Activated T-cell treated with anti-CD3 and anti-CD28 coated beads, Interleukin-2, amount 50 U/mL, for 24 hours (primary cell): ENCODE data around the gene IL20.

Experiments used
- DNase-seq: peaks from one replicate; pipeline ENCODE4 v3.0.0-alpha.2; 2020
- H3K27ac Mint-ChIP-seq: 2 replicates; pipeline ENCODE4 v1.8.0; 2020; ENCODE audit warnings: mild to moderate bottlenecking, mixed read lengths
- H3K27me3 Mint-ChIP-seq: 2 replicates; pipeline ENCODE4 v1.8.0; 2020; ENCODE audit warnings: mixed read lengths
- H3K36me3 Mint-ChIP-seq: 2 replicates; pipeline ENCODE4 v1.8.0; 2020; ENCODE audit warnings: low read depth, mixed read lengths
- H3K4me1 Mint-ChIP-seq: 2 replicates; pipeline ENCODE4 v1.8.0; 2020; ENCODE audit warnings: low read depth, mixed read lengths
- H3K4me3 Mint-ChIP-seq: 2 replicates; pipeline ENCODE4 v1.8.0; 2020; ENCODE audit warnings: mild to moderate bottlenecking, moderate library complexity, mixed read lengths
- H3K9me3 Mint-ChIP-seq: 2 replicates; pipeline ENCODE4 v1.8.0; 2020; ENCODE audit warnings: mixed read lengths

IL20 gene

DNA sequence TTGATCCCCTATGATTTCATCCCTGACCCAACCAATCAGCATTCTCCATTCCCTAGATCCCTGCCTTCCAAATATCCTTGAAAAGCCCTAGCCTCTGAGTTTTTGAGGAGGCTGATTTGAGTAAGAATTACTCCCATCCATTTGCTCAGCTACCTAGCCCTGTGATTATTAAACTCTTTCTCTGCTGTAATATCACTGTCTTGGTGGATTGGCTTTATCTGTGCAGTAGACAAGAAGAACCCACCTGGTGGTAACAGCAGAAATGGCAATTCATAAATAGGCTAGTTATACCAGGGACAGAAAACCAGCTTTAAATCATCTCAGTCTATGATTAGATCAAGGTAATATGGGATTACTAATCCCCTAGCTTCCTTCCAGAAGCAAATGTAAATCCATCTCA is 13.0 kb downstream of the IL20 start:
- Mint-ChIP-seq H3K4me1 (peaks cover 17% of the 10 kb centered on the region), H3K27ac (no peak overlapping the region), H3K9me3 (peaks cover 24% of the 10 kb centered on the region), H3K27me3 (no peaks in the 10 kb centered on the region), H3K36me3 (peaks cover 4% of the 10 kb centered on the region), H3K4me3 (no peak overlapping the region)
- DNase-seq: no peak

DNA sequence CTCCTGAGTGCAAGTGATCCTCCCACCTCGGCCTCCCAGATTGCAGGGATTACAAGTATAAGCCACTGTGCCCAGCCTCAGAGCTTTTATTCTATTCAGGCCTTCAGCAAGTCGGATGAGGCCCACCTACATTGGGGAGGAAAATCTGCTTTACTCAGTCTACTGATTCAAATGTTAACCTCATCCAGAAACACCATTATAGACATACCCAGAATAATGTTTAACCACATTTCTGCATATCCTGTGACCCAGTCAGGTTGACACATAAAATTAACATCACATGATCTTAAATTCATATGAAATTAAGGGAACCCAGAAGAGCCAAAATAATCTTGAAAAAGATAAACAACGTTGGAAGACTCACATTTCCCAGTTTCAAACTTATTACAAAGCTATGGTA is 14.9 kb downstream of the IL20 start:
- Mint-ChIP-seq H3K27ac (peak overlapping the region; percentile 36), H3K36me3 (peaks cover 3% of the 10 kb centered on the region), H3K27me3 (no peaks in the 10 kb centered on the region), H3K4me1 (peaks cover 17% of the 10 kb centered on the region), H3K4me3 (no peak overlapping the region), H3K9me3 (peaks cover 24% of the 10 kb centered on the region)
- no peak for DNase-seq

DNA sequence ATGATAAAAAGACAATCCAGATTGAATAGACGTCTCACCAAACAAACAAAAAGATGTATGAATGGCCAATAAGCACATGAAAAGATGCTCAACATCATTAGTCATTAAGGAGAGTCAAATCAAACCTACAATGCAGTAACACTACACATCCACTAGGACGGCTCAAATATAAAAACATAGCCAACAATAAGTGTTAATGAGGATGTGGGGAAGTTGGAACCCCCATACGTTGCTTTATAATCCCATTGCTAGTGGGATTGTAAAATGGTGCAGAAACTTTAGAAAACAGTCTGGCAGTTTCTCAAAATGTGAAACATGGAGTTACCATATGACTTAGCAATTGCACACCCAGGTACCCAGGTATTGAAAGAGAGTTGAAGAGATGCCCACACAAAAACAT is 17.1 kb downstream of the IL20 start:
- H3K27ac Mint-ChIP-seq: no peak overlapping the region
- no peak for DNase-seq
- H3K36me3 Mint-ChIP-seq: peaks cover 3% of the 10 kb centered on the region
- H3K9me3 Mint-ChIP-seq: peaks cover 17% of the 10 kb centered on the region
- peaks cover 17% of the 10 kb centered on the region for H3K4me1 Mint-ChIP-seq
- H3K27me3 Mint-ChIP-seq: no peaks in the 10 kb centered on the region
- no peak overlapping the region for H3K4me3 Mint-ChIP-seq

DNA sequence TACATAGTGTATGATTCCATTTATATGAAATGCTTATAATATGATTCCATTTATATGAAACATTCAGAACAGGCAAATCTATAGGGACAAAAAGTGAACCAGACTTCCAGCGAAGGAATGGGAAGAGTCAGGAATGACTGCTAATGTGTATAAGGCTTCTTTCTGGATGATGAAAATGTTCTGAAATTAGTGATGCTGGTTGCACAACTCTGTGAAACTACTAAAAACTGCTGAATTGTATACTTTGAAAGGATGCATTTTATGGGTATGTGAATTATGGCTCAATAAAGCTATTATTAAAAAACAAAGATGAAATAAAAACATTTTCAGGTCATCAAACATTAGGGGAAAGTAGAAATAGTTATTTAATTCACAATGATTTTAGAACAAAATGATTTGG is 17.7 kb downstream of the IL20 start:
- Mint-ChIP-seq H3K4me1 (peaks cover 17% of the 10 kb centered on the region), H3K9me3 (peaks cover 11% of the 10 kb centered on the region), H3K27ac (no peak overlapping the region), H3K27me3 (no peaks in the 10 kb centered on the region), H3K36me3 (peaks cover 2% of the 10 kb centered on the region), H3K4me3 (no peak overlapping the region)
- DNase-seq: no peak

DNA sequence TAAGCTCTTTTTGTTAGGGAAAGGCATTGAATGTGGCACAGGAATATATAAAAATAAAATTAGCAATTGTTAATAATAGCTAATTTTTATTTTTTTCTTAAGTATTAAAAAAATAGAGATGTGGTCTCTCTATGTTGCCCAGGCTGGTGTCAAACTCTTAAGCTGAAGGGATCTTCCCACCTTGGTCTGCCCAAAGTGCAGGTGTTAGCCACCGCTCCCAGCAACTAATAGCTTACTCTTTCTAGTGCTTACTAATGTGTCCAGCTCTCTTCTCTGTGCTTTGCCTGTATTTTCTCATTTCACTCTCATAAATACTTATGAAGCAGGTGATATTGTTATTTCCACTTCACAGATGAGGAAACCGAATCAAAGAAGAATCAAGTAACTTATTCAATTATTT is 18.5 kb downstream of the IL20 start:
- H3K4me1 Mint-ChIP-seq: peaks cover 20% of the 10 kb centered on the region
- no peaks in the 10 kb centered on the region for H3K36me3 Mint-ChIP-seq
- no peak for DNase-seq
- H3K4me3 Mint-ChIP-seq: no peak overlapping the region
- H3K27me3 Mint-ChIP-seq: no peaks in the 10 kb centered on the region
- H3K9me3 Mint-ChIP-seq: peaks cover 6% of the 10 kb centered on the region
- H3K27ac Mint-ChIP-seq: no peak overlapping the region

DNA sequence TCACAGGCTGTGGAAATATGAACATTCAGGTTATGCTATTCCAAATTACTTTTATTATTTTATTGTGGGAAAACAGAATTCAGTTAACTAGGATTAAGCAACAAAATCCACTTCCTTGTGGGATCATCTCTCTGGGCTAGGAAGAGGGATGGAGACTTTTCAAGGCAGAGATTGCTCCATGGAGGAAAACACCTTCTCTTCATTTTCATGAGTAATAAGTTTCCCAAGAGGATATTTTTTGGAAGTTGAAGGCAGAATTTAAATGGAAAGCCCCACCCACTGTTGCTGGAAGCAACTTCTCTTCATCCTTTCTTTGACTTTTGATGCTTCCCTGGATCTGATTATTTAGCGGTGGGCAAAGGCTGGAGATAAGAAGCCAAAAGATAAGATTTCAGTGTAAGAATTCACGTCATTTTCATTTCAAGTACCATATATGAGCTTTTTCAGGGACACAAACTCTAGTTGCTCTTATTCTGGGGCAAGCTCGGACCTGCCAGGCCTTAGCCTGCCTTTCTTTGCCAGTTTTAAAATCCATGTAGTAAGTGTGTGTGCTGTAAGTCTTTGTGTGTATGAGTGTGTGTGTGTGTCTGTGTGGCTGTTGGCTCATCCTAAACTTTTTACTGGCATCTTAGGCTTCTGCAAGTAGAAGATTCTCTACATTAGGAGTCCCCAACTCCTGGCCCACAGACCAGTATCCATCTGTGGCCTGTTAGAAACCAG is 20.1 kb downstream of the IL20 start:
- no peak for DNase-seq
- no peak overlapping the region for H3K4me3 Mint-ChIP-seq
- no peak overlapping the region for H3K27ac Mint-ChIP-seq
- H3K4me1 Mint-ChIP-seq: peaks cover 26% of the 10 kb centered on the region
- no peaks in the 10 kb centered on the region for H3K27me3 Mint-ChIP-seq
- no peaks in the 10 kb centered on the region for H3K36me3 Mint-ChIP-seq
- H3K9me3 Mint-ChIP-seq: no peaks in the 10 kb centered on the region

DNA sequence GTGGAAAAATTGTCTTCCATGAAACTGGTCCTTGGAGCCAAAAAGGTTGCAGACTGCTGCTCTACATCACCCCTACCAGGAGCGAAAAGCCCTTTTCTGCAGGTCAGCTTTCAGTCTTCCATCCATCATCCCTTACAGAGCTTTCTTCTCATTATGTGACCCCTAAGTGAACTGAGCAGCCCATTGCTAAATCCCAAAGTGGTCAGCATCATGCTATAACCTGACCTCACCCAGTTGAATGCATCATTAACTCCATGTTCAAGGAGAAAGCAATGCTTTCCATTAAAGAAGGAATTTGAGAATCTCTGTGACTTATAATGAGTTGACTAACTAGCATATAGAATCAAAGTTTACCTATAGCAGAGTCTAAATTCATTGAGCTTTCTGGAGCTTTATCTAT is 21.4 kb downstream of the IL20 start:
- no peak for DNase-seq
- Mint-ChIP-seq H3K36me3 (no peaks in the 10 kb centered on the region), H3K27ac (no peak overlapping the region), H3K4me3 (no peak overlapping the region), H3K27me3 (no peaks in the 10 kb centered on the region), H3K4me1 (peaks cover 36% of the 10 kb centered on the region), H3K9me3 (no peaks in the 10 kb centered on the region)

DNA sequence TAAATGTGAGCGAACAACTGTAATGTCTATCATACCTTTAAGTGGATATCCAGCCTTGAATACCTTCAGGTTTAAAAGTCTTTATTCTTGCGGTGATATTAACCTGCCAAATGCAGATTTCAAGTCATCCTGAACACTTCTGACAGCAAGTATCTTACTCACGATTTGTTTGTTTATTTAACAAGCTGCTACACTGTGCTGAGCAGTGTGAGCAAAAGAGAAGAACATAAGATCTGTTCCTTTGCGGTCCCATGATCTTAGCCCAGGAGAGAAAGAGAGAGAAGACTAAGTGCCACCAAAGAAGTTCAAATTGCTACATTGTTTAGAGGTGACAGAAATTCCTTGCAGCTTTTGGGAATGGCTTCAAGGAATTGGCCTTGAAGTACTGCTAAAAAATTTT is 22.3 kb downstream of the IL20 start:
- no peaks in the 10 kb centered on the region for H3K9me3 Mint-ChIP-seq
- no peaks in the 10 kb centered on the region for H3K36me3 Mint-ChIP-seq
- H3K27me3 Mint-ChIP-seq: no peaks in the 10 kb centered on the region
- H3K4me1 Mint-ChIP-seq: peaks cover 38% of the 10 kb centered on the region
- H3K4me3 Mint-ChIP-seq: no peak overlapping the region
- no peak overlapping the region for H3K27ac Mint-ChIP-seq
- DNase-seq: no peak

DNA sequence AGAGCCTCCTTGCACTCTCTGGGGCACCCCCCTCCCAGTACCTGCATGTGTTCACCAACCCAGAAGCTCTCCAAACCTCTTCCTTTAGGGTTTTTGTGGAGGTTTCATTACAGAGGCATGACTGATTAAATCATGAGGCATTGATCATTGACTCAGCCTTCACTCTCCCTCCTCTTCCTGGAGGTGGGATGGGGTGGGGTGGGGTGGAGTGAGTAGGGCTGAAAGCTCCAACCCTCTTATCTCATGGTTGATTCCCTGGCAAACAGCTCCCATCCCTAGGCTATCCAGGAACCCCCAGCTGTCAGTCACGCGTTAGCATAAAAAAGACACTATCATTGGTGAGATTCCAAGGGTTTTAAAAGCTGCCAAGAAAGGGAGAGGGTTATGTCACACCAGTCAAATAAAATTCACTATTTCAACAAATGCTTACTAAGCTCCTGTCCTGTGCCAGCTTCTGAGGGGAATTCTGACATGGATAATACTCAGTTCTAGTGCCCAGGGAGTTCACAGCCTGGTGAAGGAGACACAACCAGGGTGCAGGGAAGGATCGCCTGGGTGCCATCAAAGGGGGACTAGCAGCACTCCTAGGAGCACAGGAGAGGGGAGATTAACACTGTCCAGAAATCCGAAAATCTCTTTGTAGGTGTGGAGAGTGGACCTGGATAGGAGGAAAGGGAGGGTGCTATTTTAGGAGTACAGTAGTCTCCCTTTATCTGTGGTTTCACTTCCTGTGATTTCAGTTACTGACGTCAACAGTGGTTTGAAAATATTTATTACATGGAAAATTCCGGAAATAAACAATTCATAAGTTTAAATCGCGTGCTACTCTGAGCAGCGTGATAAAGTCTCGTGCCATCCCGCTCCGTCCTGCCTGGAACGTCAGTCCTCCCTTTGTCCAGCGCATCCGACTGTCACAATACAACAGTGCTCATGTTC is 25.0 kb downstream of the IL20 start:
- Mint-ChIP-seq H3K9me3 (no peaks in the 10 kb centered on the region), H3K4me3 (no peak overlapping the region), H3K27me3 (no peaks in the 10 kb centered on the region), H3K36me3 (no peaks in the 10 kb centered on the region), H3K4me1 (peaks cover 61% of the 10 kb centered on the region), H3K27ac (peak overlapping the region; percentile 59)
- DNase-seq: no peak

DNA sequence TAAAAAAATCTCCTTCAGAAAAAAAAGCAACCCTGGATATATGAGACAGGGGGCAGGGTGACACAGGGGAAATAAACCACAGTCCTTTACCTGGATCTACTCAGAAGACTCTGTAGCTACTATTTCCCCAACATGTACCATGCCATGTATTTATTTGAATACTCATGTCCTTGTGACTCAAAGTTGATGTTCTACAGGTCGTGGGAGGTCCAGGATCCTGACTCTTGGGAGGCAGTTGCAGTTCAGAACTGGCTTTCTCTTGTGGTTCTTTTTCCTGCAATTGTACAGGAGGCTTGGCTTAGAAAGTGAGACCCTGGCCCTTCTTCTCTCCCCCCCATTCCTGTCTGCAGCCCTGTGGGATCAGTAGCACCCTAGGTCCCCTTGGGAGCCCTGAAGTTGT is 26.0 kb downstream of the IL20 start:
- no peaks in the 10 kb centered on the region for H3K36me3 Mint-ChIP-seq
- no peak for DNase-seq
- H3K9me3 Mint-ChIP-seq: no peaks in the 10 kb centered on the region
- H3K4me1 Mint-ChIP-seq: peaks cover 71% of the 10 kb centered on the region
- H3K27ac Mint-ChIP-seq: no peak overlapping the region
- no peak overlapping the region for H3K4me3 Mint-ChIP-seq
- H3K27me3 Mint-ChIP-seq: no peaks in the 10 kb centered on the region

DNA sequence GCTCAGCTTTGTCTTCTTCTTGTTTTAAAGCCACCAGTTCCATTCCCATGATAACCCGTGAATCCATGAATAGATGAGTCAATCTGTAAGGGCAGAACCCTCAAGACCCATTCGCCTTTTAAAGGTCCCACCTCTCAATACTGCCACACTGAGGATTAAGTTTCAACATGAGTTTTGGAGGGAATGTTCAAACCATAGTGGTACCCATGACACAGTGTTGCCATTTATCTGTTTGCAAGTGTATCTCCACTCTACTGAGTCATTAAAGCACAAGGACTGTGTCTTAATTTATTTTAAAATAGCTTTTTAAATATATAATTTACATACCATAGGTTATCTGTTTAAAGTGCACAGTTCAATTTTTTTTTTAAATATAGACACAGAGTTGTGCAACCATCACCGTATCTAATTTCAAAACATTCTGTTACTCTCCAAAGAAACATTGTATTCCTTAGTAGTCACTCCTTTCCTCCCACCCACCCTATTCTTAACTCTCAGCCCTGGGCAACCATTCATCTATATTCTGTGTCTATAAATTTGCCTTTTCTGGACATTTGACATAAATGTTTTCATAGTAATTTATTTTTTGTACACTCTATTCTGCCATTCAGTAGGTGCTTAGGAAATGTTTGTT is 27.0 kb downstream of the IL20 start:
- no peak for DNase-seq
- H3K4me3 Mint-ChIP-seq: no peak overlapping the region
- H3K36me3 Mint-ChIP-seq: no peaks in the 10 kb centered on the region
- no peaks in the 10 kb centered on the region for H3K9me3 Mint-ChIP-seq
- H3K27ac Mint-ChIP-seq: no peak overlapping the region
- H3K4me1 Mint-ChIP-seq: peaks cover 82% of the 10 kb centered on the region
- H3K27me3 Mint-ChIP-seq: no peaks in the 10 kb centered on the region

DNA sequence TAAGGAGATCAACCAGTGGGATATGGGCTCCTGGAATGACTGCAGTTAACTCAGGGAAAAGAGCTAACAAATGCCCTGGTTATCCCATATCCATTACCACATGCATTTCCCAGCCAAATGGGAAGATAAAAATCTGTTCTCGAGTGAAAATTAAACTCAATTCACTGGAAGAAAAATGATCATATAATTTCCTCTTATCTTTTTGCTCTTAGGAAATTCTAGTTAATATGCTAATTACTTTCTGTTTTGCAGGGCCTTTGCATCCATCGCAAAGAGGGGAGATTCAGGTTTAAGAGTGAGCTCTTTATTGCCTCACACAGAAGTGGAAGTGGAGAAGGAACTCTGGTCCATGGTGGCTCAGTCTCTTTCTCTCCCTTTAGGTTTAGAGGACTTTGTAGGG is 28.0 kb downstream of the IL20 start:
- no peak for DNase-seq
- H3K36me3 Mint-ChIP-seq: no peaks in the 10 kb centered on the region
- H3K4me1 Mint-ChIP-seq: peaks cover 86% of the 10 kb centered on the region
- no peaks in the 10 kb centered on the region for H3K27me3 Mint-ChIP-seq
- H3K4me3 Mint-ChIP-seq: no peak overlapping the region
- no peaks in the 10 kb centered on the region for H3K9me3 Mint-ChIP-seq
- no peak overlapping the region for H3K27ac Mint-ChIP-seq

DNA sequence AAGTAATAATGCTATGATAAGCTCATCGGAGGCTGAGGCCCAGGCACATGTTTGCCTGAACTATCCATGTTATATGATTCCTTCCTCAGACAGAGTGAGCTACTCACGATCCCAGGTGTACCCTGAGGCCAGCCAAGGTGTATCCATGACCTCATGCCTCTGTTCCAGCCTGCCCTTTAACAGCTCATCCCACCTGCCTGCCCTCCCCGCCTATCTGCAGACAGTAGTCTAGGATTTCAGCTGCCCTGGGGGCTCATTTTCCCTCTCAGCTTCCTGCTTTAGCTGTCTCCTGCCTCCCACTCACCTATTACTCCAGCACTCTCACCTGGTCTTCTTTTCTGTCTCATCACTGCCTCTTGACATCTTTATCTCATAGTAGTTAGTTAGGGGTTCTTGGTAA is 29.9 kb downstream of the IL20 start:
- no peaks in the 10 kb centered on the region for H3K27me3 Mint-ChIP-seq
- H3K9me3 Mint-ChIP-seq: no peaks in the 10 kb centered on the region
- H3K4me3 Mint-ChIP-seq: no peak overlapping the region
- DNase-seq: no peak
- peaks cover 86% of the 10 kb centered on the region for H3K4me1 Mint-ChIP-seq
- H3K27ac Mint-ChIP-seq: no peak overlapping the region
- peaks cover 6% of the 10 kb centered on the region for H3K36me3 Mint-ChIP-seq

DNA sequence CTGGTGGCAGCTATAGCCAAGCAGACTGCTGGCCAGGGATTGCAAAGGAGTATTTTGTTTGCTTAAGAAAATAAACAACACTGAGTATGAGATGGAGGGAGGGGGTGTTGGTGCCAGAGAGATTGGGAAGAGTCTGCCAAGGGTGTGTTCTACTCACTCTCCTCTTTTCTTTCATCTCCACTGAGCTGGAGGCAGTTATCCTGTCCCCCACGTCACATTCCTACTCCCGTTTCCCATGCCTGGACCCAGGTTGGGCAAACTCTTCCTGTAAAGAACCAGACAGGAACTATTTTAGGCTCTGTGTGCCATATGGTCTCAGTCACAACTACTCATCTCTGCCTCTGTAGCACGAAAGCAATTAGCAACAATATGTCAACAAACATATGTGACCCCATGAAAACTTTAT is 30.4 kb downstream of the IL20 start:
- Mint-ChIP-seq H3K4me3 (no peak overlapping the region), H3K36me3 (peaks cover 11% of the 10 kb centered on the region), H3K27ac (no peak overlapping the region), H3K4me1 (peaks cover 86% of the 10 kb centered on the region), H3K27me3 (no peaks in the 10 kb centered on the region), H3K9me3 (no peaks in the 10 kb centered on the region)
- no peak for DNase-seq

DNA sequence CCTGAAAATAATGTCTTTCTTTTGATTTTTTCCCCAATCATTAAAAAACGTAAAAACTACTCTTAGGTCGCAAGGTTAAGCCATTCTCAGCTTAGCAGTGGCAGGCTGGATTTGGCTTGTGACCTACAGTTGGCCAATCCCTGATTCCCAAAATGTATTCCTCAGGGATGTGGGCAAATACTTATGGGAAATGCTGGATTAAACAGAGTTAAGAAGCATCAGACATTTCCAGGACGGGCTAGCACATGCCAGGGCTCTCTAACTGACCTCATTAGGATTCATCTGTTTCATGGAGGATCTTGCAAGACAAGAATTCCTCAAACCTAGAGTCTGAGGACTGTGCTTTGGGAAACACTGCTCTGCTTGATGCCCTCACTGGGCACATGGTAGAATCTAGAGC is 30.8 kb downstream of the IL20 start:
- Mint-ChIP-seq H3K27me3 (no peaks in the 10 kb centered on the region), H3K4me1 (peaks cover 86% of the 10 kb centered on the region), H3K27ac (peak overlapping the region; percentile 92)

More for the DNA sequence above, 30.8 kb downstream of the IL20 start:
- DNase-seq: no peak
- H3K36me3 Mint-ChIP-seq: peaks cover 15% of the 10 kb centered on the region
- no peaks in the 10 kb centered on the region for H3K9me3 Mint-ChIP-seq
- no peak overlapping the region for H3K4me3 Mint-ChIP-seq
